Tibial artery (tissue), 4 donors: ENCODE measurements around the gene PDE2A.

Experiments used
- DNase-seq, 2 donors: peaks; one replicate each; pipeline ENCODE4 v3.0.0-alpha.2; 2019
- H3K27ac ChIP-seq, 2 donors: fragments of 200-600 bp; sonication (generic) in 1 of 2; 1 replicate in 1 of 2; 2 replicates in 1 of 2; pipeline ENCODE4 v1.5.1; 2018 to 2019; ENCODE audit warnings: mild to moderate bottlenecking in 1 of 2
- H3K27me3 ChIP-seq, 2 donors: fragments of 200-600 bp; sonication (generic) in 1 of 2; one replicate each; pipeline versions ENCODE4 v1.5.1 to v1.6.0; 2016 to 2019
- H3K36me3 ChIP-seq, 3 donors: fragments of 200-600 bp; sonication (generic) in 2 of 3; one replicate each; pipeline ENCODE4 v1.5.1; 2016 to 2019; ENCODE audit warnings: mild to moderate bottlenecking in 2 of 3
- H3K4me1 ChIP-seq, 4 donors: fragments of 200-600 bp; sonication (generic) in 2 of 4; 1 replicate in 3 of 4; 2 replicates in 1 of 4; pipeline ENCODE4 v1.5.1; 2016 to 2019
- H3K4me3 ChIP-seq, 2 donors: fragments of 200-600 bp; sonication (generic) in 1 of 2; 1 replicate in 1 of 2; 2 replicates in 1 of 2; pipeline ENCODE4 v1.5.1; 2018 to 2019; ENCODE audit warnings: mild to moderate bottlenecking in 2 of 2
- H3K9me3 ChIP-seq, 3 donors: fragments of 200-600 bp; sonication (generic) in 1 of 3; one replicate each; pipeline ENCODE4 v1.5.1; 2016 to 2019
- CTCF ChIP-seq, 2 experiments: fragments of 200-600 bp in 1 of 2; fragments of 450-650 bp in 1 of 2; IDR thresholded peaks; one replicate each; pipeline ENCODE4 v1.5.1; 2017 to 2019; ENCODE audit warnings: antibody characterized with exemption in 2 of 2, mild to moderate bottlenecking in 1 of 2, moderate library complexity in 1 of 2
- intact Hi-C: fragments of 100-400 bp; cut with DNase I; formaldehyde crosslinking; loops from one replicate; pipeline ENCODE4 v1.15.0; 2023; ENCODE audit warnings: low total_unique reads

The PDE2A gene

GRCh38 chr11:72578566-72578965 lies 95.7 kb downstream of the PDE2A start:
- Histone ChIP-seq H3K9me3 (no peaks in the 10 kb centered on the region), H3K4me3 (no peak overlapping the region), H3K4me1 (no peaks in the 10 kb centered on the region), H3K36me3 (peaks cover 0 to 8% (median 0%) of the 10 kb centered on the region in 3 donors), H3K27me3 (peaks cover 0 to 21% of the 10 kb centered on the region in 2 donors), H3K27ac (no peak overlapping the region)
- TF ChIP-seq CTCF (IDR thresholded peaks at IDR 0.05) = no peak
- DNase-seq = peak in 1 of 2 donors; percentile 43
- intact Hi-C loops = no loop called here

GRCh38 chr11:72578051-72578450 lies 96.2 kb downstream of the PDE2A start:
- H3K4me3 ChIP-seq = no peak overlapping the region
- peaks cover 0 to 5% (median 0%) of the 10 kb centered on the region in 3 donors for H3K36me3 ChIP-seq
- DNase-seq = peak in 1 of 2 donors; percentile 56
- peaks cover 0 to 3% (median 0%) of the 10 kb centered on the region in 4 donors for H3K4me1 ChIP-seq
- peaks cover 0 to 23% of the 10 kb centered on the region in 2 donors for H3K27me3 ChIP-seq
- no peak overlapping the region for H3K27ac ChIP-seq
- intact Hi-C loops = no loop called here
- H3K9me3 ChIP-seq = no peaks in the 10 kb centered on the region
- TF ChIP-seq CTCF (IDR thresholded peaks at IDR 0.05) = no peak

- peak in 1 of 2 donors; percentile 38 for DNase-seq
- Histone ChIP-seq H3K4me1 (peaks cover 0 to 3% (median 0%) of the 10 kb centered on the region in 4 donors), H3K4me3 (no peak overlapping the region), H3K27me3 (peaks cover 0 to 23% of the 10 kb centered on the region in 2 donors), H3K36me3 (peaks cover 0 to 3% (median 0%) of the 10 kb centered on the region in 3 donors), H3K27ac (no peak overlapping the region), H3K9me3 (no peaks in the 10 kb centered on the region)
- intact Hi-C loops = no loop called here
- no peak for TF ChIP-seq CTCF (IDR thresholded peaks at IDR 0.05)
Measured at GRCh38 chr11:72577271-72577721, 96.9 kb downstream of the PDE2A start.

- Histone ChIP-seq H3K9me3 (no peaks in the 10 kb centered on the region), H3K4me3 (no peak overlapping the region), H3K27ac (no peak overlapping the region), H3K4me1 (peaks cover 0 to 3% (median 0%) of the 10 kb centered on the region in 4 donors), H3K36me3 (no peaks in the 10 kb centered on the region), H3K27me3 (peaks cover 0 to 23% of the 10 kb centered on the region in 2 donors)
- peak in 1 of 2 donors; percentile 25 for DNase-seq
- intact Hi-C loops = no loop called here
- no peak for TF ChIP-seq CTCF (IDR thresholded peaks at IDR 0.05)
Measured at GRCh38 chr11:72576661-72577060, 97.6 kb downstream of the PDE2A start.

GRCh38 chr11:72576243-72576595 lies 98.0 kb downstream of the PDE2A start:
- no peaks in the 10 kb centered on the region for H3K36me3 ChIP-seq
- intact Hi-C loops = no loop called here
- peaks cover 0 to 3% (median 0%) of the 10 kb centered on the region in 4 donors for H3K4me1 ChIP-seq
- no peaks in the 10 kb centered on the region for H3K9me3 ChIP-seq
- peak in 1 of 2 donors; percentile 35 for DNase-seq
- H3K27ac ChIP-seq = no peak overlapping the region
- no peak for TF ChIP-seq CTCF (IDR thresholded peaks at IDR 0.05)
- no peak overlapping the region for H3K4me3 ChIP-seq
- H3K27me3 ChIP-seq = peaks cover 0 to 26% of the 10 kb centered on the region in 2 donors
